OCI-LY3 (cell line): Measurements from ENCODE around the gene RIN3.

Experiments used
- CTCF ChIP-seq: fragments of 200-600, 300-600 bp; sonication (generic); IDR thresholded peaks from 2 replicates; pipeline ENCODE4 v1.5.1; 2014; ENCODE audit warnings: antibody characterized with exemption, low read length, low read depth
- EZH2phosphoT487 ChIP-seq: fragments of 200-600 bp; shearing (Covaris generic); IDR thresholded peaks from 2 replicates; pipeline ENCODE4 v1.6.1; 2018; ENCODE audit warnings: antibody characterized with exemption, mixed run types, low read depth

DNA sequence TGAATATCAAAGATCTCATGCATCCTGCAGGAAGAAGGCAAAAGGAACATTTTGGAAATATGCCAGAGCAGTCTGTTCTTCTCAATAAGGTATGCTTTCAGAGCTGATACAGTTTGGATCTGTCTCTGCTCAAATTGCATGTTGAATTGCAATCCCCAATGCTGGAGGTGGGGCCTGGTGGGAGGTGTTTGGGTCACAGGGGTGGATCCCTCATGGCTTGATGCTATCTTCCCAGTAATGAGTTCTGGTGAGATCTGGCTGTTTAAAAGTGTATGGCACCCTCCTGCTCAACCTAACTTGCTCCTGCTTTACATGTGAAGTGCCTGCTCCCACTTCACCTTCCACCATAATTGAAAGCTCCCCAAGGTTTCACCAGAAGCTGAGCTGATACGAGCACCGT lies 76.6 kb downstream of the RIN3 start:
- TF ChIP-seq CTCF (no peak), EZH2phosphoT487 (no peak)
